Activated T-cell treated with anti-CD3 and anti-CD28 coated beads for 48 hours (primary cell): ENCODE measurements around the gene YOD1.
A peak's percentile ranks its signal among the peaks of the same experiment; 100 is the strongest.

Experiments used
- DNase-seq: peaks from one replicate; pipeline ENCODE4 v3.0.0-alpha.2; 2020; ENCODE audit warnings: low read depth

The YOD1 gene

GRCh38 chr1:207006914-207007313, 44.1 kb downstream of the YOD1 start:
- DNase-seq: no peak

GRCh38 chr1:207006083-207006482, 44.9 kb downstream of the YOD1 start:
- DNase-seq: no peak

GRCh38 chr1:207004931-207005830, 45.8 kb downstream of the YOD1 start:
- DNase-seq: peak; percentile 10

- no peak for DNase-seq
Measured at GRCh38 chr1:207003210-207003609, 47.8 kb downstream of the YOD1 start.

- DNase-seq: no peak
Measured at GRCh38 chr1:207002724-207003146, 48.3 kb downstream of the YOD1 start.

- no peak for DNase-seq
Measured at GRCh38 chr1:207001492-207002245, 49.3 kb downstream of the YOD1 start.

GRCh38 chr1:207000651-207001291, 50.2 kb downstream of the YOD1 start:
- no peak for DNase-seq

GRCh38 chr1:206998816-206999215, 52.2 kb downstream of the YOD1 start:
- DNase-seq: no peak
